ENCODE data around the gene ABCF2. TPM values are rescaled to one million over a fixed set of nuclear protein-coding genes. Genes with fewer than 3 reads are reported as not detected.
A peak's percentile ranks its signal among the peaks of the same experiment; 100 is the strongest.

ABCF2 gene
- total RNA-seq, 1 experiment from 2014 or later, result 89.1 TPM

- DNase-seq (ENCODE audit: low read depth), result no peak
These were observed 15.4 kb upstream of the ABCF2 start for GRCh38 chr7:151242159-151243044.

GRCh38 chr7:151241755-151242096, 14.7 kb upstream of the ABCF2 start:
- no peak for DNase-seq (ENCODE audit: low read depth)

DNA sequence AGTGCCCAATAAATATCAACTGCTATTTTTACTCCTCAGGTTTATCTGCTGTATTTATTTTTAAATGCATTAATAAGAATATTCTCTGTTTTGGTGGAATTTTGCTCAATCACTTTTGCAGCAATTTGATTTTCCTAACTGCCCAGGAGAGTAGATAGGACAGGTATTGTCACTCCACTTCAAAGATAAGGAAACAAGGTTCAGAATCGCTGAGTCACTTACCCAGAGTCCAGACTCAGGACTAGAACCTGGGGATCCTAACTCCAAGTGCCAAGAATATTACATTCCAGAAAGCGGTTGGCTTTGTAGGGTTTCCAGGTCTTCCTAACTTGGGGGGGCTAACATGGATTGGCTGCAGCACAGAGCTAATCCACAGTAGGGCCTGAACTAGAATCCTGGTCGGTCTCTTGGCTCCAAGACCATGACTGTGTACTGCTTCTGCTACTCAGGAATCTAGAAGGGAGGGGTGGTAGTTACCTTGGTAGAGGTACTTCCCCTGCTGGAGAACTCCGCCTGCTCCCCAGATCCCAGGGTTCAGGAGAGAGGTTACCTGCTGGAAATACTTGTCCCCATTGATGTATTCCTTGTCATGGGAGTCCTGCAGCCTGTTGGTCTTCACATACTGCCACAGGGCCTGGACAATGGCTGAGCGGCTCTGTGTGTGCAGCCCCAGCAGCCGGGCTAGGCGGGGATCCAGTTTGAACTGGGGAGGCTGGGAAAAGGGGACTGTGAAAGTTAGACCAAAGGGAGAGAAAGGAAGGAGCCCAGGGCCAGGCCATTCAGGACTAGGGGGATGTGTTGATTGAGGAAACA, 14.1 kb upstream of the ABCF2 start:
- no peak for DNase-seq (ENCODE audit: low read depth)

DNA sequence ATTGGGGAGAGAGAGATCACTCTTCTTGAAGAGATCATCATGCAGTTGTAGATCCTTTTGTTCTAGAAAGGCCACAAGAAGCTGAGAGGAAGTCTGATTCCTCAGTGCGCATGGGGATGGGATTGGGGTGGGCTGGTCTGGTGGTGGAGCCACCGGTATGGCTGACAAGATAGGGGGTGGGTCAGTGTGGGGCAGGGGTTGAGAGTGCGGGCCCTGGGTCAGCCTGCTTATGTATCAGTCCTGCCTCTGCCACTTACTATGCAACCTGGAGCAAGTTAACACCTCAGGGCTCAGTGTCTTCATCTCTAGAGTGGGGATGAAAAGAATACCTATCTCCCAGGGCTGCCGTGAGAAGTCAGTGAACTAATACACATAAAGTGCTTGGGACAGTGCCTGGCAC, 13.5 kb upstream of the ABCF2 start:
- DNase-seq (ENCODE audit: low read depth), result no peak

DNA sequence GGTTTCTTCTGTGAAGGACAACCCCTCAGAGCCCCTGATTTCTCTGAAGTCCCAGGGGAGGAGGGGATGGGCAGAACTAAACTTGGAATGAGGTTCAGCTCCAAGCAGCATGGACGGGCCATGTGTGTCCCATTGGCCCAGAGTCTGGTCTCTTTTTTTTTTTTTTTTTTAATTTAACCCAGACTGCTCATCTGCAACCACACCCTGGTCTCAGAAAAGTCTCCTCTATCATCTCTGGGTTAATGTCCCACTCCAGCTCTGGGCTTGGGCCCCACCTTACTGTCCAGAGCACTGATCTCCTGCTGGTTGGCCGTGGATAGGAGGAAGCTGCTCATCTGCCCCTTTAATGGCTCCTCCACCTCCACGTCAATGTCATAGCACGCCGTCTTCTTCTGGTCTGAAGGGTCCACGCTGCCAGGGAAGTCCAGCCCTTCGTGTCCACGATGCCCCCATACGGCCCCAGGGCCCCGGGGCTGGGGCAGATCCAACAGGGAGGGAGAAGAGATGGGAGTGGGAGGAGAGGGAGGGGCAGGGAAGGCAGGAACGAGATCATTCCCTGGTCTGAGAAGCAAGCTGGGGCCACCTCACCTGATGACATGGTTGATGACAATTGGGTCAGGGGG, 12.9 kb upstream of the ABCF2 start:
- no peak for DNase-seq (ENCODE audit: low read depth)

GRCh38 chr7:151238924-151239836, 12.2 kb upstream of the ABCF2 start:
- DNase-seq (ENCODE audit: low read depth), result no peak

DNA sequence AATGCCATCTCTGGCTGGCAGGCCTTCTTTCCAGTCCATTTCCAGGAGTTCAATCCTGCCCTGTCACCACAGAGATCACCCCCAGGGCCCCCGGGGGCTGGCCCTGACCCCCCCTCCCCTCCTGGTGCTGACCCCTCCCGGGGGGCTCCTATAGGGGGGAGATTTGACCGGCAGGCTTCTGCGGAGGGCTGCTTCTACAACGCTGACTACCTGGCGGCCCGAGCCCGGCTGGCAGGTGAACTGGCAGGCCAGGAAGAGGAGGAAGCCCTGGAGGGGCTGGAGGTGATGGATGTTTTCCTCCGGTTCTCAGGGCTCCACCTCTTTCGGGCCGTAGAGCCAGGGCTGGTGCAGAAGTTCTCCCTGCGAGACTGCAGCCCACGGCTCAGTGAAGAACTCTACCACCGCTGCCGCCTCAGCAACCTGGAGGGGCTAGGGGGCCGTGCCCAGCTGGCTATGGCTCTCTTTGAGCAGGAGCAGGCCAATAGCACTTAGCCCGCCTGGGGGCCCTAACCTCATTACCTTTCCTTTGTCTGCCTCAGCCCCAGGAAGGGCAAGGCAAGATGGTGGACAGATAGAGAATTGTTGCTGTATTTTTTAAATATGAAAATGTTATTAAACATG, 11.3 kb upstream of the ABCF2 start:
- DNase-seq (ENCODE audit: low read depth), result no peak

- DNase-seq (ENCODE audit: low read depth), result no peak
These were observed 10.5 kb upstream of the ABCF2 start for GRCh38 chr7:151237244-151238189.

GRCh38 chr7:151236406-151236805, 9.4 kb upstream of the ABCF2 start:
- no peak for DNase-seq (ENCODE audit: low read depth)

- no peak for DNase-seq (ENCODE audit: low read depth)
These were observed 8.2 kb upstream of the ABCF2 start for GRCh38 chr7:151235091-151235787.

DNA sequence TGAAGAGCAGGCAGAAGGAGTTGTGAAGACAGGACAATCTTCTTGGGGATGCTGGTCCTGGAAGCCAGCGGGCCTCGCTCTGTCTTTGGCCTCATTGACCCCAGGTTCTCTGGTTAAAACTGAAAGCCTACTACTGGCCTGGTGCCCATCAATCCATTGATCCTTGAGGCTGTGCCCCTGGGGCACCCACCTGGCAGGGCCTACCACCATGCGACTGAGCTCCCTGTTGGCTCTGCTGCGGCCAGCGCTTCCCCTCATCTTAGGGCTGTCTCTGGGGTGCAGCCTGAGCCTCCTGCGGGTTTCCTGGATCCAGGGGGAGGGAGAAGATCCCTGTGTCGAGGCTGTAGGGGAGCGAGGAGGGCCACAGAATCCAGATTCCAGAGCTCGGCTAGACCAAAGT, 6.8 kb upstream of the ABCF2 start:
- no peak for DNase-seq (ENCODE audit: low read depth)

DNA sequence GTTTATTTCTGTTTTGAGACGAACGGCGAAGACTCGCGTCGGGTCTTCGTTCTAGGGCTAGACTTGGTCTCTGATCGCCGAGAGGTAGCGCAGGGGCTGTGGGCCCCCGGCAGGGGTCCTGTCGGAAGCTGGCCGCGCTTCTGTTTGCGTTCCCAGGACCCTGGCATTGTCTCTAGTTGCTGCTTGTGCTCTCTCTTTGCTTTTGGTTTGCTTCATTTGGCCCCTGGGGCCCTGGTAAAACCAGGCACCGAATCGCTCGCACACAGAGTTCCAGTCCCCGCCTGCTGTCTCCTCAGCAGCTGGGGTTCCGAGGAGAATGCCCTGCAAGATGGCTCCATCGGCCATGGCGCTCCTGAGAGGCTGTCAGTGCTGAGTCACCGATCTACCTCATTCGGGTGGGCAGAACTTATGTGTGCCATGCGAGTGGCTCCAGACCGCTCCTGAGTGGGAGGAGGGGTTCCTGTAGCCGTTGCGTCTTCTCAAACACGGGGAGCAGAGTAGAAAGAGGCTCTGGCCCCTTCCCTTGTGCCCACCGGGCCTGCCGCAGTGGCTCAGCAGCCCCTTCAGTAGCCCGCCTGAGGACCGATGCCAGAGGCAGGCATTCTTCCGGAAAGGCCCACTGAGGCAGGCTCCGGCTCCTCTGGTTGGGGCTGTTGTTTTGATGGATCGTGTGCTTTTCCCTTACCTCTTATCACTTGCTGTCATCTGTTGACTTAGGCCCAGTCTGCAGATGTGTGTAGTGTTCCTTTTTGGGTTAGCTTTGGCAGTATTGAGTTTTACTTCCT, 6.1 kb upstream of the ABCF2 start:
- DNase-seq (ENCODE audit: low read depth), result peak; percentile 72

DNA sequence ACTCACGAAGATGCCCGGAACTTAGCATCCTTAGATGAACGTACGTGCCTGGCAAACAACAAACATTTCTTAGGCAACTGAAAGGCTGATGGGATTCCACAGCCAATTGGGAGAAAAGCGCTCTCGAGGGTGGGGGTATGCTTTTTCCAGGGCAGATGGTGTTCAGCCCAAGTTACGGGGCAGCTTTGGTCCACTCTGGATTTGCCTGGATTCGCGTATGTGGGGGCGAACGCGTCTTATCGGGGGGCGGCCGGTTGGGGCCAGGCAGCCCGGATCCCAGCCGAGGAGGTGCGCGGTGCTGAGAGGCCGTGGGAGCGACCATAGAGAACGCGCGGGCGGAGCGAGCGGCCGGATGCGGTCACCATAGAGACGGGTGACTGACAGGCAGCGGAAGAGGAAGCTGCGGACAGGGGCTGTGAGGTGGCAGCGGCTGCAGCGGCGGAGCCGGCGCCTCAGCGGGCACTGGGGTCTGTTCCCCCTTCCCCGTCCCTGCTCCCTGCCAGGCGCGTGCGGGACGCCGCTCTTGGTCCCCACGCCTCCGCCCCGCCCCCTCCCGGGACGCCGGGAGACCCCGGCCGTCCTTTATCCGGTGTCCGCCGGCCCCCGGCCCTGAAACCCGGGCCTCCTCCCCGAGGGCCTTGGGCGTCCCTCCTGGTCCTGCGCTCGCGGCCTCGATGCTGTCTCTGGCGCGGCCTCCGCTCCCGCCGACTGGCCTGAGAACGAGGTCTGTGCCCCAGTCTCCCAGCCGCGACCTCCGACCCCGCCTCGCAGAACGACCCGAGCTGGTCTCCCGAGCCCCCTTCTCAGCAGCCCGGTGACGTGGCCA, 5.3 kb upstream of the ABCF2 start, which contains the start of gene CHPF2:
TSS of gene CHPF2 (plus strand) at position 393 of the 826 bp plus-strand sequence. CDS start 1,529 bp downstream, outside the sequence.
- DNase-seq (ENCODE audit: low read depth), result peak; percentile 86

DNA sequence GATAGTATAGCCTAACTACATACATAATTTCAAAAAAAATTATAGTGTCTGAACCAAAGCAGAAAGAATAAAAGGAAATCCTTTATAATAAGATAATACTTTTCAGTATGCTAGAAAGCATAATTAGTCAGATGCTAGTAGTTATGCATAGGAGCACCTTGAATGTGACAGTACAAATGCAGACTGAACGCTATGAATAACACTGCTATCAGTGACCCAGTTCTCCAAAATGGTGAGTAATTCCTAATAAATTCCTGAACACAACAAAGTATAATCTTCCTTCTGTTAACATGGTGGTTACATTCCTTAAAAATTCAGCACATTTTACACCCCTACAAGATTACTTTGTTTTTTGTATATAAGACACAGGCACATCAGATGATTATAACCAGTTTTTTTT, 4.1 kb upstream of the ABCF2 start:
- no peak for DNase-seq (ENCODE audit: low read depth)

- no peak for DNase-seq (ENCODE audit: low read depth)
These were observed 2.2 kb upstream of the ABCF2 start for GRCh38 chr7:151229249-151229648.

- DNase-seq (ENCODE audit: low read depth), result no peak
These were observed 1.2 kb upstream of the ABCF2 start for GRCh38 chr7:151228024-151228866.

Data from HT1080 (cell line).